ENCODE data around the gene ROPN1.
"Not testable (repeated sequence)": the region's sequence is repeated elsewhere in the genome, so short reads cannot be mapped to it uniquely, and the experiment has no call there.

ROPN1 gene

DNA sequence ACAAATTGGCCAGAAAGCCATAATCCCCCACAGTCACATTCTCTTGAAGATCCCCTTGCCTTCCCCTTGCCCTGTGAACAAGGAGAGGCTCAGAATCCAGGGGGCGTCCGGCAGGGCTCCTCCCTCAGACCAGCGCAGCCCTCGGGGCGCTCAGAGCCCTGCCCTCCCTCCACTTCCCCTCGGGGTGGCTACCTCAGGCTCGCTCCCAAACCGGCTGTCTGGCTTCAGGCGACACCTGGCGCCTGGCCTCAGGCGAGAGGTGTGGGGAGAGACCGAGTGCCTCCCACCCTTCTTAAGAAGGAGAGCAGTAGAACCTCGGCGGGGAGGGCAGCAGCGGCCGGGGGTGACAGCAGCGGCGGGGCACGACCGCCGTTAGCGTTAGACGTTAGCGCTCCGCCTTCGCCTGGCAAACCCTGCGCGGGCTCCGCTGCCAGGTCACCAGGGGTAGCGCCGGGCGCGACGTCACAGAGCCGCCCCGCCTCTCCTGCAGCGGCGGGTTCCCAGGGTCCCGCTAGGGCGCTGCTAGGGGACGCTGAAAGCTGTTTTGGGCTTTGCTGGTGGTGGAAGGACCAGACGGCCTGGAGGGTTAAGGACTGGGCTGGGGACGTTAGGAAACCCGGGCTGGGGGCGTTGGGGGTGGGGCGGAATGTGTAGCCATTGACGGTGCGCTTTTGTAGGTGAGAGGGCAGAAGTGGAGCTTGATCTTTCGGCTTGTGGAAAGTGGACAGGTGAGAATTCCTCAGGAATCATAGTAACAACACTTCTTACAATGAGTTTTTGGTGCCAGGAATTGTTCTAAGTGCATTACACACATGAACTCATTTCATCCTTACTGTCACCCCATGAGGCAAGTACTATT is at the start of gene ROPN1:
Gene ROPN1 (minus strand): TSS at position 395 of the 859 bp plus-strand sequence. CDS start 11,643 bp downstream, outside the sequence.
- DNase-seq = not testable (repeated sequence)

DNA sequence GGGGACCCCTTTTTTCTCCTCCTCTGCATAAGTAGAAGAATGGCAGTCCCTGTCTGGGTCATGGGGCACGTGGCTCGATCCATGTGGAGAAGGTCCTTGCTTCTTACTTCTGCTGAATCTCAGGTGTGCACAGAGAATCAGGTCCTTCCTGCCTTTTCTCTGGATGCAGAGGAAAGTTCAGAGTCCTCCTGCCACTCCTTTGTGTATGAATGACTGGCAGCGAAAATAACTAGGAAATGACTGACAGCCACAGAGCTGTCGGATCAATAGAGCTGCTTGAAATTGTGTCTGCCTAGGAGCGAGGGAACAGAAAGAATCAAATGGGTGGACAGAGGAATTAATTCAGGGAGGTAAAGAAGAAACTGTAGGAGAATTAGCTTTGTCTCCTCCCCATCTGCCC is 49.6 kb upstream of the ROPN1 start:
- DNase-seq = no peak

DNA sequence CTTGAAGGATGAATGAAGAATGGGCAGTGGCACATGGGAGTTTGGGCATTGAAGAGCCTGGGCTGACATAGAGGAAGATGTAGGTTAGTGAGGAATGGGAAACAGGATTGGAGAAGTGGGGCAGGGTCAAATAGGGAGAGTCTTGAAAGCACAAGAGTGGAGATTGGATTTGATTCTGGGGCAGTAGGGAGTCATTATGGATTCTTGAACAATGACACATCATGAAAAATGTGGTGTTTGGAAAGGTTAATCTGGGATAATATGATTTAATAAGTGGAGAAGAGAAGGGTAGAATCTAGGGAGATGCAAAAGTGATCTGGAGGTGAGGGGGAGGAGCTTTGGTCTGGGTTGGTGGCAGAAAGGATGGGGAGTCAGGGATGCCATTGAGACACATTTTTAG is 45.4 kb upstream of the ROPN1 start:
- DNase-seq = no peak

DNA sequence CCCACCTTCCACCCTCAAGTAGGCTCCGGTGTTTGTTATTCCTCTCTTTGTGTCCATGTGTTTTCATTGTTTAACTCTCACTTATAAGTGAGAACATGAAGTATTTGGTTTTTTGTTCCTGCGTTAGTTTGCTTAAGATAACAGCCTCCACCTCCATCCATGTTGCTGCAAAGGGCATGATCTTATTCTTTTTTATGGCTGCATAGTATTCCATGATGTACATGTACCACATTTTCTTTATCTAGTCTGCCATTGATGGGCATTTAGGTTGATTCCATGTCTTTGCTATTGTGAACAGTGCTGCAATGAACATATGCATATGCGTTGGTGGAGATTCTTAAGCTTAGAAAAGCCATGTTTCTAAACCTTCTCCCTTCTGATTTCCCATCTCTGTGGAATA is 44.3 kb upstream of the ROPN1 start:
- not testable (repeated sequence) for DNase-seq

DNA sequence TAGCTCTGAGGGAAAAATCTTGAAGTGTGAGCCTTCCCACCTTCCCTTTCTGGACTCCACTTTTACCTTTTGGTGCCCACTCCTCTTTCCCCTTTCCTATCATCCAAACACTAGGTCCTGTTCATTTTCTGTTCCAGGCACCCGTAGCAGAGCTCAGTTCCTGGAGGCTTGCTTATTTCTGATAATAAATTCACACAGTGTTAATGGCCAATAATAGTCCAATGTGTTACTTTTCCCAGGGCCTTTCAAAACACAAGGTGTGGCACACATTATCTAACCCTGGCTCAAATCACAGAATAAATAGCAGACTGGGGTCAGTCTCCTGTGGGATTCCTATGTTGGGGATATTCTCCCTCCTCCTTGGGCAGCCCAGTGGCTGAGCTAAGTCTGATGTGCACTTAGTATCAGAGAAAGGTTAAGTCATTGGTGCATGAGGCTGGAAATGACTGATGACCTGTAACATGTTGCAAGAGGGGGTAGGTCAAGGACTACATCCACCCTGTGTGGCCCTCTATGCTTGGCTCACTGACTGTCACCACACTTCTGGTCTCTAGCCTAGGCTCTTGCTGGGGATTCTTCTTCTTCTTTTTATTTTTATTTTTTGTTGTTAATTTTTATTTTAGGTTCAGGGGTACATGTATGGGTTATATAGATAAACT is 43.7 kb upstream of the ROPN1 start:
- DNase-seq = no peak

DNA sequence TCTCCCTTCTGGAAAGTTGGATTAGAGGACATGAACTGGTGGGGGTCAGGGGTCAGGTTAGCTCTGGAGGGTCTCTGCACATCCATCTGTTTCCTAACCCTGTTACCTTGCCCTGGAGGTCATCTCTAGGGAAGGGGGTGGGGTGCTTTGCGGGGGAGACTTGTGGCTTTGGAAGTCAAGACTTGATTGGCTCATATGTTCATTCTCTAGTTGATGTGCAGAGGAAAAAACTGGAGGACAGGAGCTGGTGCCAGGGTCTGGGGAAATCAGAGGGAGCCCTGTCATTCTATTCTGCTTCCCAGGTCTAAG is 42.9 kb upstream of the ROPN1 start:
- no peak for DNase-seq

DNA sequence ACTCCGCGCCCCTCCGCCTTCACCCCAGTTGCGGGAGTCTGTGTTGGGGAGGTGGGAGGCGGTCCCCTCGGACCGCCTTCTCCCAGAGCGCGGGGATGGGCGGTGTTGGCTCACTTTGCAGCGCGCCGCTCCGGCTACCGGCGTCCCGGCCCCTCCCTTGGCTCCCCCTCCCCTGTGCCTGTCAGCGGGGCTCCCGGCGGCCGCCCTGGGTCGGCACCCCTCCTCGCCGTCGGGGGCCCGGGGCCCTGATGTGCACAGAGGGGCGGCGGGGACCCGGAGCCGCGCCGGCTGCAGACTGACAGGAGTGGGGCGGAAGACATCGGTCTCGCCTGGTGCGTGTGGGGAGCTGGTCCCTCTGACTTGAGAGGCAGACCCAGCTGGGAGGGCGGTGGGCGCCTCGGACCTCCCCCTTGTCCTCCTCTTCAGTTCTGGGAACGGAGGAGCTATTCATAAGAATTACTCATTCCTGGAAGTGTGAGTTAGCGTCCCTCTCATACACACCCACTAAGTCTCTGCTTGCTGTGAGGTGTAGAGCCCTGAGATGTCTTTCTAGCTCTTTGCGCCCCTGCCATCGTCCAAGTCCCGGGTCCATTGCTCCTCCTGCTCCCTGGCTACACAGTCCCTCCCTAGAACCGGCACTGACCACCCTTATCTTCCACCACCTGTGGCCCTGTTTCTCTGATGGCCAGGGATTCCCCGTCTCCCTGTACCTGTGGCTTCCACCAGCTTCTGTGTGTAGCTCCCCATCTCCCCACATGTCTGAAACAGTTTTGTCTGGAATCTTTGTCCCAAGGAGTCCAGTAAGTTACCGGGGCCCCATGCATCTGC is 42.3 kb upstream of the ROPN1 start:
- peak in 9 of 56 donors; percentile 13 to 47 (median 20) for DNase-seq

DNA sequence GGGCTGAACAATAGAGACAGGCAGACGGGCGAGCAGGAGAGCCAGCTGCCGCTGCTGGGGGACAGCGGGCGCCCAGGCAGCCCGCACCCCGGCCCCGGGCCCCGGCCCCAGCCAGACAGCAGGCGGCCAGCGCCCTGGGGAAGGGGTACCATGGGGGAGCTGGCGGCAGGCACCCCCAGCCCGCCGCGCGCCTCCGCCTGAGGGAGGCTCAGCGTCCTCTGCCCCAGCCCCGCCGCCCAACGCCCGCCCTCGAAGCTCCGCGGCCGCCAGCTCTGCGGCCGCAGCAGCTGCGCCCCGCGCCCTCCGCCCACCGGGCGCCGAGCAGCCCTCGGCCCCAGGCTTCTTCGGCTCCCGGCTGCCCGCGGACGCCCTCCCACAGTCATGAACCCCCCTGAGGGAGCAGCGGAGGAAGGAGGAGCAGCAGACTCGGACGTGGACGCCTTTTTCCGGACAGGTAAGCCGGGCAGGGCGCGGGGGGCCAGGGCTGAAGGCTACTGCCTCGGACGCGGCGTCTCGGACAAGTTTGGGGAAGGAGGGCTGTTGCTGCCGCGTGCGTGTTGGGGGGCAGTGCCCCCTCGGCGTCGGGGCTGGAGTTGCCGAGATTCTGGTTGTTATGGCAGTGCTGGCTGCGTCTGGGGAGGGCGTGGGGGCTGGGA is 41.6 kb upstream of the ROPN1 start, which contains the start of gene KALRN:
Gene KALRN (plus strand): TSS at position 10 of the 656 bp plus-strand sequence.
- peak in 4 of 56 donors; percentile 23 to 47 (median 38) for DNase-seq

DNA sequence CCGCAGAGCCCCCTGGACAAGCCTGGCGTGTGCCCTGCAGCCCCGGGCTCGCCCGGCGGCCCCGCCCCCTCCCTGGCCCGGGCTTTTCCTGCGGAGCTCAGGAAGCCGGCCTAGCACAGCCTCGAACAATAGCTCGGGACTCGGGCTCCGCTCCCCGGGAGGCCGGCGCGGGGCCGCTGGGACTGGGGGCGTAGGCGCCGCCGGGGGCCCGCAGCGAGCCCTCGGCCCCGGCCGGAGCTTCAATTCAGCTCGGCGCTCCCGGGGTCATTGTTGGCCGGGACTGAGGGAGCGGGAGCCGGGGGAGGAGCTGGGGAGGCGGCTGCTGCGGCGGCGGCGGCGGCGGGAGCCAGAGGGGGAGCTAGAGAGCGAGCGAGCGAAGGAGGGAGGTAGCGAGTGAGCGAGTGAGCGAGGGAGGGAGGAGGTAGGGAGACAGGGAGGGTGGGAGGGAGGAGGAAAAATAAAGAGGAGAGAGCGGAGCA is 41.0 kb upstream of the ROPN1 start:
- peak in 55 of 56 donors; percentile 24 to 87 (median 72) for DNase-seq

DNA sequence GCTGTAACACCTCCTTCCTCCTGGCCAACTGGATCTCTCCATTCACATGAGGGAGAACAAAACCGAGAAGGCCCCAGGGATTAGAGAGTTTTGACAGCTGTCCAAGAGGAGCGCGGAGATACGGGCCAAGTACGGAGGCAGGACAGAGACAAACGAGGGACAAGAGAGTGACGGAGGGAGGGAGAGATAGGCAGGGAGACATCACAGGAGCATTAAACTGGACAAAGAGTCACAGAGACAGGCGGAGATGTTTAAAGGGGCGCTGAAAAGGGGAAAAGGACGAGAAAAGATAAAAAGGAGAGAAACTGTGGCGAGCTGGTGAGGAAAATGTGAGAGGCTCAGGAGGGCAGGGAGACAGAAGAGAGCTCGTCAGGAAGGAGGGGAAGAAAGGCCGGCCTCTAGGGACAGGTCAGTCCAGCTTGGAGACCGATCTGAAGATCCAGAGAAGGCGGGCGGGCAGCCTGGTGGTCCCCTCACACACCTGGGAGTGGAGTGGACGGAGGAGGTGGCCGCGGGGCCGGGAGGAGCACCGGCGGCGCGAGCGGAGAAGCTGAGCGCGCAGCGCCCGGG is 40.5 kb upstream of the ROPN1 start:
- DNase-seq = peak in 29 of 56 donors; percentile 6 to 66 (median 36)

DNA sequence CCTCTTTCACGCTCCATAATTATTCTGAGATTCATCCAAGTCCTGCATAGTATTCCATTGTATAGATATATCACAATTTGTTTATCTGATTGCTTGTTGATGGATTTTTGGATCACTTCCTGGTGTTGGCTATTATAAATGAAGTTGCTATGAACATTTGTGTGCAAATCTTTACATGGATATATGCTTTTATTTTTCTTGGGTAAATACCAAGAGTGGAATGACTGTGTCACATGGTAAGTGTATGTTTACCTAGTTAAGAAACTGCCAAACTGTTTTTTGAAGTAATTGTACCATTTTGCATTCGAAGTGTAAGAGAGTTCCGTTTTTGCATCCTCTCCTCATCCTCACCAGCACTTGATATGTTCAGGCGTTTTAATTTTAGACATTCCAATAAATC is 34.6 kb upstream of the ROPN1 start:
- DNase-seq = no peak

DNA sequence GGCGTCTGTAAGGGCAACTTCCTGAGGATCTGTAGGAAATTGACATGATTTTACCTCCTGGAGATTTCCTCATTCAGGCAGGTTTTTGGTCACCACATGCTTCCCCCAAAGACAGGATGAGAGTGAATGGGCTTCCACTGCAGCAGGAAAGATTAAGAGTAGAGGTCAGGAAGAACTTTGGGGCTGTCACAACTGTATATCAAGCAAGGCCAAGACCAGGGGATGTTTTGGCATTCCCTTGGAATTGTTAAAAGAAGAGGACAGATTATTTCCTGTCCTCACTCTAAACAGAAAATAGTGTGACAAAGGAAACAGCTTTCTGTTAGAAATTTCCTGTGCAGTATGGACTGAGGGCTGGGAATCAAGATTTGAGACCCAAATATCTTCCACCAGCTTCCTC is 31.6 kb upstream of the ROPN1 start:
- DNase-seq = not testable (repeated sequence)

DNA sequence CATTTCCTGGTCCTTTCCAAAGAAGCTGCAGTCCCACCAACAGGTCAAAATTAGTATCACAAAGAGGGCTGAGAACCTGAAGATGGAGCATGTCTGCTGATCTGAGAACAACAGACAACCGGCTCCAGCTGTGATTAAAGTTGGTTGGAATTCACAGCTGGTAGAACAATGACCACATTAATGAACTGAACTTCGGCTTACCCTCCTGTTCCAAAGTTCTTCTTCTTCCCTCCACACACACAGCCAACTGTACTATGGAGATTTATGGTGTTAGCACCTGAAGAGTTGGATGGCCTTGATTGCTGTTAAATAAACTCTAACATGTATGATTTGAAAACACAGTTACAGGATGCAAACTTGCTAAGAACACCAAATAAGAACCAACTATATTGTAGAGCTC is 27.4 kb upstream of the ROPN1 start:
- no peak for DNase-seq

DNA sequence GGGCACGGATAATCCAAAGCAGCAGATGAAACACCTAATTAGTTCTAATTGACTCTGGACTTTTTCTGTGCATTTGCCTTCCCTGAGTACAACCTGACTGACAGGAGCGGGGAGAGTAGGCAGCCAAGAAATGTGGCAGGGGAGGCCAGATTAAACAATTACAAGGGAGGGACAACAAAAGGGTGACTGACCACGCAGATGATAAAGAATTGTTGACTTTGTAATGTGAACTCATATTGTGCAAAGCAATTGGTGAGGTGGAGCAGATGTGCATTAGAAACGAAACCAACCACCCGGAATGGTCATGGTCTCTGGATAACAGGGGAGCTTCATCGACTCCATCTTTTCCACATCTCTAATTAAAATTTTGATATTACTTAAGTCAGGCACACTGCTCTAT is 25.6 kb upstream of the ROPN1 start:
- DNase-seq = not testable (repeated sequence)

DNA sequence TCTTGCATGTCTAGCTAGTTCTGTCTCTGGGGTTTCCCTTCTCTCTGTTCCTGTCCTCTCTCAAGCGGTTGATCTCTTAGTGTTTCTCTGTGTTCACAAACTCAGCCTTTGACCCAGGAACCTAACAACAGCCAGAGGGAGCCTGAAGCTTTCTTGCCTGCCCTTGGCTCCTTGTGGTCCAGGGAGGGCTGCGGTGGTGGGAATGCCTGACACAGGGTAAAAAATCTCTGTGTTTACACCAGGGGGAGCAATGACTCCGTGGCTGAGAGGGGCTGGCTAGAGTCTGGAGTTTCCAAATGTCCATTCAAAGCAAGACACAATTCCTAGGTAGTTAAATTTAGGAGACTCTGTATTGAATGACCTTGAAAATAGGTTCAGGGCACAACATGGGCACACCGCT is 24.6 kb upstream of the ROPN1 start:
- peak in 18 of 56 donors; percentile 2 to 40 (median 20) for DNase-seq

DNA sequence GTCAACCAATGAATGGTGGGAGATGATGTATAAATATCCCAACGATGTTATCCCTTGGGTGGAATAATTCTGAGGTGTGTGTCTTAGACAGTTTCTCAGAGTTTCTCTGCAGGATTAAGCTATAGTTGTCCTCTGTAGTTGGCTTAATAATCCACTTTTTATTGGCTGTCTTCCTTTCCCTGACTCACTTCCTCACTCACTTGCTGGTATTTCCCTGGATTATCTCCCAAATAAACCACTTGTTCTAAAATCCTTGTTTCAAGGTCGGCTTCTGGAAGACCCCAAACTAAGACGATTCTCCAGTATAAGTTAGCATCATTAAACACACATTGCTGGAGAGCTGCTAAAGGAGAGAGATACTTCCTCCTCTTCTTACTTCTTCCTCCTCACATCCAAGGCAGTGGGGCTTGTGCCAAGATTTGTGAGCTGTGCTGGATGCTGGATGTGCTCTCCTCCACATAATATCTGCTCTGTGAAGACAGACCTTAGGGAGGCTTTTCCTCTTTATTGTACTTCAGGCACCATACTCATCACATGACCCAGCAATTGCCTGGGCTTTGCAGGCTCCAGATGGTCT is 22.5 kb upstream of the ROPN1 start:
- no peak for DNase-seq

DNA sequence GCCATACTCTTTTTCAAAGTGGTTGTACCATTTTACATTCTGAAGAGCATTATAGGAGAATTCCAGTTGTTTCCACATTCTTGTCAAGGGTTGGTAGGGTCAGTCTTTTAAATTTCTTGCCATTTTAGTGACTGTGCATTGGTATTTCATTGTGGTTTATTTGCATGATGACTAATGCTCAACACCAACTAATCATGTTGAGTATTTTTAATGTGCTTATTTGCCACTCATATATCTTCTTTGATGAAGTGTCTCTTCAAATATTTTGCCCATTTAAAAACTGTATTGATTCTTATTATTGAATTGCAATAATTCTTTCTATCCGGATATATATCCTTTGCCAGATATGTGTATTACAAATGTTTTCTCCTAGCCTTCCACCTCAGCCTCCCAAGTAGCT is 16.4 kb upstream of the ROPN1 start:
- DNase-seq = not testable (repeated sequence)

DNA sequence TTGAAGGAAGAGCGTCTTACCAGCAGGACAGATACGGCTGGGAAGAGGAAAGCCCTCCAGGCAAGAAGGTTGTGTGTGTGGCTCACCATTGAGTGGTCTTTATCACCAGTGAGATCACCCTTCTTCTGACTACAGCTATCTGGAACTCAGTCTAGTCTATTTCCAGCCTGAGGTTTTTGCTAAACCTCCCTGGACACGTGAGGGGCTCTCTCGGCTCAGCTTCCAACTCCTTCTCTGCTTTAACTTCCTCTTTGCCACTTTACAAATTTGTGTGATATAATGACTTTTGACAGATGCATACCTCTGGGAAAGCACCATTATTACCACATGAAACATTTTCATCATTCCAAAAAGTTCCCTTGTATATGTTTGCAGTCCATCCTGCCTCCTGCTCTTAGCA is 15.3 kb upstream of the ROPN1 start:
- no peak for DNase-seq

DNA sequence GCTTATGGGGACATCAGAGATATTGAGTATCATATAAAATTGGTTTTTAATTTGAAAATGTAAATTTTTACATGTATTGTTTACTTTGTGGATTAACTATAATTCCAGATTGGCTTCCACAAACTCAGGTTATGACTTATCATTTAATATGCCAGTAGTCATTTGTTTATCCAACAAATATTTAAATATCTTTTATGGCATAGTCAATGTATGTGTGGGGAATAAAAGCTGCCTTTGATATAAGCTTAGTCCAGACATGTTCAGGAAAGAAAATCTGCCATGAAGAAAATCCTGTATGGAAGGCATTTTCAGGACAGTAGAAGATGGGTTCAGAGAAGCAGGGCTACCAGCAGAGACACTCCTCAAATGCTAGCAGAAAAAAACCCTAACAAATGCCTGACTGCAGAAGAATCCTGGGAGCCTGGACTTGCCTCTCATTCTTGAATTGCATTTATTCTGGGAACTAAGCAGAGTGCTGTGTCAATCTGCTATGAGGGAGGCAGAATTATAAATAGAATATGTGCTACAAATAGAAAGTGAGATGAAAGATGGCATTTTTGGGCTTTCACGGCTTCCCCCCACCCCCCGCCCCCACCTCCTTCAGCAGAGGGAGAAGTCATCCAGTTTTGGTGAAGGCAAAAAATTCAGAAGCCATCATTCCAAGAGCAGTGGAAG is 10.6 kb upstream of the ROPN1 start:
- not testable (repeated sequence) for DNase-seq

DNA sequence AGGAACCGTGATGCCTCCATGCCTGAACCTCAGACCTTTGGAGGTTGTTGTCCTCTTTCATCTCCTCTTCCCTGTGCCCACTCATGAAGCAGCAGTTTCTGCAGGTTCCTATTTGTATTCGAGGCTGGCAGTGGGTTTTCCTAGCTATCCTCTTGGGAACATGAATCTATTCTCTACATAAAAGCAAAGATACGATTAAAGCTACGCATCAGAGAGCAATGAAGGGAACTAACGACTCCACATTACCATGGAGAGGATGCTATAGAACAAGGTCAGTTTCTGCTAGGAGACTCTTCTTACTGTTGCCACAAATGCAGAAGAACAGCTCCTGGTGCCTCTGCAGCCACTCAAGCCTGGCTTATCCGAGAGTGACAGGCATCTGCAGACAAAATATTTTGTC is 9.4 kb upstream of the ROPN1 start:
- not testable (repeated sequence) for DNase-seq

Measured in amygdala (tissue), 56 donors.